ENCODE data around the gene MAK.

- TF ChIP-seq CTCF (IDR thresholded peaks at IDR 0.05; ENCODE audit: borderline replicate concordance, extremely low read depth, low read length, poor library complexity, severe bottlenecking) (no peak), EZH2 (IDR thresholded peaks at IDR 0.05; ENCODE audit: borderline replicate concordance, low read depth, low read length, severe bottlenecking) (no peak)
Observed at GRCh38 chr6:10721850-10722569, 116.3 kb downstream of the MAK start.

All from DND-41 (cell line).